ENCODE data around the gene FBXL13.
"Not testable (repeated sequence)": the region's sequence is repeated elsewhere in the genome, so short reads cannot be mapped to it uniquely, and the experiment has no call there.

Gene FBXL13

DNA sequence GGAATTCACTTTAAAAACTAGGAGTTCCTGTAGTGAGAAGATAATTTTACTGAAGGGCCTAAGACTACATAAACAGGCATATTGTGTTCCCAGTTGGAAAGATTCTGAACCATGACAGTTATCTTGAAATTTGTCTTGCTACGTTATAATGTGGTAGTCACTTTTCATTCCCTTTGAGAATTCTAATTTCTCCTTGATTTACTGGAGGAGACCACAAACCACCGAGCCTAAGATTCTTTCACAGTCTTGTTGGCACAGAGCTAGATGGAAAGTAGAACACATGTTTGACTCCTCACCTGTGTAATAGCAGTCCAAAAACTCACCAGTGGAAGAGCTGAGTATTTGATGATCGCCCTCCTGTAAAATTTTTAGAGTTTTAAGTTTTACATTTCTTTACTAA is 5.2 kb upstream of the FBXL13 start:
- DNase-seq (ENCODE audit: low read depth) = no peak

- not testable (repeated sequence) for DNase-seq (ENCODE audit: low read depth)
Measured at GRCh38 chr7:103078226-103078625, 3.6 kb upstream of the FBXL13 start.

GRCh38 chr7:103077318-103077717 is 2.7 kb upstream of the FBXL13 start:
- DNase-seq (ENCODE audit: low read depth) = no peak

GRCh38 chr7:103076764-103077163 is 2.2 kb upstream of the FBXL13 start:
- DNase-seq (ENCODE audit: low read depth) = no peak

- no peak for DNase-seq (ENCODE audit: low read depth)
Measured at GRCh38 chr7:103075337-103075918, 832 bp upstream of the FBXL13 start.

DNA sequence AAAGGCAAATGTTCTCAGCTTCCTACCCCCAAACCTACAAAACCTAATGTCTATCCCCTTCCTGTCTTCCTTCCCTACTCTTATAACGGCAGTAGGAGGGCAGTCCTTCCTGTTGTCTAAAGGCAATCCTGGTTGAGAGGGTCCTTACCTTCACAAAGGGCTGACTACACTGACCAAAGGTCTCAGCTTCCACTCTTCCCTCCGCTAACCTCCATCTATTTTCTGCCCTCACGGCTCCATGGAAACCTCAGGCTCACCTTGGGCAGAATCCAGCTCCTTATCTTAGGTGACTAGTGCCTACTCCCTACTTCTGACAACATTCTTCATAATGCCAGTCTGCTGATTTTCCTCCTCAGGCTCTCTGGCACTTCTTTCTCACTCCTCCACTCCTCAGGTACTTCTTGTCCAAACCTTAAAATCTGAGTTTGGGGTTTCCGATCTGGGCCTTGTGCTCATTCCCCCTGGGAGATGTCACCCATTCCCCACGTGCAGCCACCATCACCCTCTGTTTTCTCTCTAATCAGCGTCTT is 542 bp downstream of the FBXL13 start:
- no peak for DNase-seq (ENCODE audit: low read depth)

- DNase-seq (ENCODE audit: low read depth) = no peak
Measured at GRCh38 chr7:103071000-103071399, 3.6 kb downstream of the FBXL13 start.

GRCh38 chr7:103068414-103069403 is 5.9 kb downstream of the FBXL13 start:
- no peak for DNase-seq (ENCODE audit: low read depth)

- DNase-seq (ENCODE audit: low read depth) = no peak
Measured at GRCh38 chr7:103065667-103066066, 8.9 kb downstream of the FBXL13 start.

DNA sequence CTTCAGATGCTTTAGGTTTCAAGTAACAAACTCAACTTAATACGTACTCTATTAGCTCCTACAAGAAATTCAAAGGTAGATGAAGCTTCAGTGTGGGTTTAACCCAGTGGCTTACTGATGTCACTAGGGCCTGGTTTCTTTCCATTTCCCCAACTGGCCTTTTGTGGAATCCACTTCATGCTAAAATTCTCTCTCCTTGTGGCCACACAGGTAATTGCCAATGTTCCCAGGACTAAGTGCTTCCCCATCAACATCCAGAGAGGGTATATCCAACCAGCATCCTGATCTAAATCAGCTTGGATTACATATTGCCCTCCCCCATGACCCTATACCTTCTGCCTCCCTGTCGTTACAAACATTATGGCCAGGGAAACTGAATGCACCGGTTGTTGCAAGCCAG is 10.7 kb downstream of the FBXL13 start:
- DNase-seq (ENCODE audit: low read depth) = no peak

DNA sequence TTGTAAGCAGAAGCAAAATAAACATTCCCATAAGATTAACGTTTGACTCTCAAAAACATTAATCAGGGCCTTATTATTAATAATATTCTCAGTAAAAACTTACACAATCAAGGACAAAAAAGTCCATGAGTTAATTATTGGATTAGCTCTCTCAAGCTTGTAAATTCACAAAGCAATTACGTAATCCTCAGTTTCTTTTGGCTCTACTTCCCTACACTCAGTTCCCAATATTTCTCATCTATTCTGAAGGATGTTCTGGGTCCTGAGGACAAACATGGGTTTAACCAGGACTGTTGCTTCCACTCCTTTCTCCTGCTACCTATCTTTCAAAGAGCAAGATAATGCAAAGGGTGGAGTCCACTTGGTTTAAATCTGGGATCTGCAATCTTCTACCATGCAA is 15.1 kb downstream of the FBXL13 start:
- DNase-seq (ENCODE audit: low read depth) = no peak

DNA sequence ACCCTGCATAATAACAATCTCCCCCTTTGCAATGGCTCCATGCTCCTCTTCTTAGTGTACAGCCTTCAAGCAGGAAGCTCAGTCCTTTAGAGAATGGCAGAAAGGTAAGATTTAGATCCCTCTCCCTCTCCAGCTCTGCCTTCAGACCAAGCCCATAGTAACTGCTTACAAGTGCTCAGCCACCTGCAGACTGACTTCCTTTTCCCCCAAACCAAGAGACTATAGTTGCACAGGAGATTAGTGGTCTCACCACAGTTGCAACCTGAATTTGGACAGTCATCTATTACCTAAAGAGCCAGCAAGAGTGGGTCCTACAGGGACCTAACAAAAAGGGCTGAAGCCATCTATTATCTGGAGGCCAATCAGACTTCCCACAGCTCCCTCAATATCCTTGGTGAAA is 16.5 kb downstream of the FBXL13 start:
- DNase-seq (ENCODE audit: low read depth) = no peak

DNA sequence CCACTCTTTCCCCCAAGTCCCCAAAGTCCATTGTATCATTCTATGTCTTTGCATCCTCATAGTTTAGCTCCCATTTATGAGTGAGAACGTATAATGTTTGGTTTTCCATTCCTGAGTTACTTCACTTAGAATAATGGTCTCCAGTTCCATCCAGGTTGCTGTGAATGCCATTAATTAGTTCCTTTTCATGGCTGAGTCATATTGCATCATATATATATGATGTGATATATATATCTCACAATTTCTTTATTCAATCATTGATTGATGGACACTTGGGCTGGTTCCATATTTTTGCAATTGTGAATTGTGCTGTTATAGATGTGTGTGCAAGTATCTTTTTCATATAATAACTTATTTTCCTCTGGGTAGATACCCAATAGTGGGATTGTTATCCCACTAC is 18.6 kb downstream of the FBXL13 start:
- DNase-seq (ENCODE audit: low read depth) = not testable (repeated sequence)

- DNase-seq (ENCODE audit: low read depth) = no peak
Measured at GRCh38 chr7:103051519-103051918, 23.1 kb downstream of the FBXL13 start.

GRCh38 chr7:103048833-103049232 is 25.8 kb downstream of the FBXL13 start:
- DNase-seq (ENCODE audit: low read depth) = no peak

- not testable (repeated sequence) for DNase-seq (ENCODE audit: low read depth)
Measured at GRCh38 chr7:103041815-103042214, 32.8 kb downstream of the FBXL13 start.

- DNase-seq (ENCODE audit: low read depth) = not testable (repeated sequence)
Measured at GRCh38 chr7:103037823-103038739, 36.5 kb downstream of the FBXL13 start.

- DNase-seq (ENCODE audit: low read depth) = no peak
Measured at GRCh38 chr7:103037476-103037822, 37.1 kb downstream of the FBXL13 start.

DNA sequence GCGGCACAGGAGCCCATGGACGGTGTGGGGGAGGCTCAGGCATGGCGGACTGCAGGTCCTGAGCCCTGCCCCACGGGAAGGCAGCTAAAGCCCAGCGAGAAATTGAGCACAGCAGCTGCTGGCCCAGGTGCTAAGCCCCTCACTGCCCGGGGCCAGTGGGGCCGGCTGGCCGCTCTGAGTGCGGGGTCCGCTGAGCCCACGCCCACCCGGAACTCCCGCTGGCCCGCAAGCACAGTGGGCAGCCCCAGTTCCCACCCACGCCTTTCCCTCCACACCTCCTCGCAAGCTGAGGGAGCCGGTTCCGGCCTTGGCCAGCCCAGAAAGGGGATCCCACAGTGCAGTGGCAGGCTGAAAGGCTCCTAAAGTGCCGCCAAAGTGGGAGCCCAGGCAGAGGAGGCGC is 40.3 kb downstream of the FBXL13 start:
- DNase-seq (ENCODE audit: low read depth) = not testable (repeated sequence)

DNA sequence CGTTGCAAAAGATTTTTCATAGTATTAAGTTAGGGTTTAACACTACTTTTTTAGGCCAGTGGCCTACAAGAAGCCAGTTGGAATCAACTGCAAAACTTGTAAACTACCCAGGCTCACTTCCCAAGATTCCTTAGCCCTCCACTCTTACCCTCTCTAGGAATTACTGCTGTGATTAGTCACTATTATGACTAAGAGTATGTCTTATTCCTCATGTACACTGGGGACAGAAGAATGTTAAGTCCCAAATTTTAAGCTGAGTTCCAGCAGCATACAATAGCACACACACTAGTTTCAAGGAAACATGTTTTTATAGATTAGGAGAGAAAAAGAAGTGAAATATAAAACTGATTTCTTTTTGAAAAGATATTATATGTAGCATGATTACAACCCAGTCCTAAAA is 42.8 kb downstream of the FBXL13 start:
- no peak for DNase-seq (ENCODE audit: low read depth)

GRCh38 chr7:103031024-103031423 is 43.6 kb downstream of the FBXL13 start:
- DNase-seq (ENCODE audit: low read depth) = no peak

GRCh38 chr7:103025341-103025740 is 49.3 kb downstream of the FBXL13 start:
- DNase-seq (ENCODE audit: low read depth) = no peak

Data from HS-5 (cell line).